ENCODE measurements around the gene DTNBP1. TPM values are rescaled to one million over a fixed set of nuclear protein-coding genes. Genes with fewer than 3 reads are reported as not detected.

The DTNBP1 gene
- total RNA-seq, 6 experiments from 2014 or later = 3.4 to 8.6 (median 5.7) TPM

DNA sequence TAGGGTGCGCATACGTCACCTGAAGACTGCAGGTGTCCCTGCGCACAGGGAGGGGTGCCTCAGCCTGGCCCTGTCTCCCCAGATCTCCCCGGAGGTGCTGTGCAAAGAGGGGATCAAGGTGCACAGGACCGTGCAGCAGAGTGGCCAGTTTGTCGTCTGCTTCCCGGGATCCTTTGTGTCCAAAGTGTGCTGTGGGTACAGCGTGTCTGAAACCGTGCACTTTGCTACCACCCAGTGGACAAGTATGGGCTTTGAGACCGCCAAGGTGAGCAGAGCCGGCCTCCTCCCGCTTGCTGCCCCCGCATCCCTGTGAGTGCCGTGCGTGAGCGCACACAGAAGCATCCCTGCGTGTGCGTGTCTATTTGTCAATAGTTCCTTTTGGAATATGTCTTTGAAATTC is 150.7 kb downstream of the DTNBP1 start:
- H3K27me3 ChIP-seq = no peaks in the 10 kb centered on the region
- DNase-seq (no peak), ATAC-seq (peak in 3 of 4 donors; percentile 2 to 10 (median 6))
- intact Hi-C loops (cut with DNase I) = no loop called here
- H3K27ac ChIP-seq = peak overlapping the region in 1 of 3 donors; percentile 47
- WGBS (ENCODE audit: insufficient coverage, low coverage, low lambda C conversion rate, missing lambda C conversion rate) = 94% methylated on average over 7 of the region's 18 CpGs
- peaks cover 0 to 20% (median 3%) of the 10 kb centered on the region in 4 donors for H3K36me3 ChIP-seq
- no peak for TF ChIP-seq POLR2A (IDR thresholded peaks at IDR 0.05)
- TF ChIP-seq, protein P1, sequence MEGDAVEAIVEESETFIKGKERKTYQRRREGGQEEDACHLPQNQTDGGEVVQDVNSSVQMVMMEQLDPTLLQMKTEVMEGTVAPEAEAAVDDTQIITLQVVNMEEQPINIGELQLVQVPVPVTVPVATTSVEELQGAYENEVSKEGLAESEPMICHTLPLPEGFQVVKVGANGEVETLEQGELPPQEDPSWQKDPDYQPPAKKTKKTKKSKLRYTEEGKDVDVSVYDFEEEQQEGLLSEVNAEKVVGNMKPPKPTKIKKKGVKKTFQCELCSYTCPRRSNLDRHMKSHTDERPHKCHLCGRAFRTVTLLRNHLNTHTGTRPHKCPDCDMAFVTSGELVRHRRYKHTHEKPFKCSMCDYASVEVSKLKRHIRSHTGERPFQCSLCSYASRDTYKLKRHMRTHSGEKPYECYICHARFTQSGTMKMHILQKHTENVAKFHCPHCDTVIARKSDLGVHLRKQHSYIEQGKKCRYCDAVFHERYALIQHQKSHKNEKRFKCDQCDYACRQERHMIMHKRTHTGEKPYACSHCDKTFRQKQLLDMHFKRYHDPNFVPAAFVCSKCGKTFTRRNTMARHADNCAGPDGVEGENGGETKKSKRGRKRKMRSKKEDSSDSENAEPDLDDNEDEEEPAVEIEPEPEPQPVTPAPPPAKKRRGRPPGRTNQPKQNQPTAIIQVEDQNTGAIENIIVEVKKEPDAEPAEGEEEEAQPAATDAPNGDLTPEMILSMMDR (IDR thresholded peaks at IDR 0.05) = peak in 2 of 4 donors; percentile 9 to 17
- peaks cover 0 to 14% (median 5%) of the 10 kb centered on the region in 4 donors for H3K4me1 ChIP-seq
- H3K9me3 ChIP-seq = no peaks in the 10 kb centered on the region
- no peak overlapping the region for H3K4me3 ChIP-seq

DNA sequence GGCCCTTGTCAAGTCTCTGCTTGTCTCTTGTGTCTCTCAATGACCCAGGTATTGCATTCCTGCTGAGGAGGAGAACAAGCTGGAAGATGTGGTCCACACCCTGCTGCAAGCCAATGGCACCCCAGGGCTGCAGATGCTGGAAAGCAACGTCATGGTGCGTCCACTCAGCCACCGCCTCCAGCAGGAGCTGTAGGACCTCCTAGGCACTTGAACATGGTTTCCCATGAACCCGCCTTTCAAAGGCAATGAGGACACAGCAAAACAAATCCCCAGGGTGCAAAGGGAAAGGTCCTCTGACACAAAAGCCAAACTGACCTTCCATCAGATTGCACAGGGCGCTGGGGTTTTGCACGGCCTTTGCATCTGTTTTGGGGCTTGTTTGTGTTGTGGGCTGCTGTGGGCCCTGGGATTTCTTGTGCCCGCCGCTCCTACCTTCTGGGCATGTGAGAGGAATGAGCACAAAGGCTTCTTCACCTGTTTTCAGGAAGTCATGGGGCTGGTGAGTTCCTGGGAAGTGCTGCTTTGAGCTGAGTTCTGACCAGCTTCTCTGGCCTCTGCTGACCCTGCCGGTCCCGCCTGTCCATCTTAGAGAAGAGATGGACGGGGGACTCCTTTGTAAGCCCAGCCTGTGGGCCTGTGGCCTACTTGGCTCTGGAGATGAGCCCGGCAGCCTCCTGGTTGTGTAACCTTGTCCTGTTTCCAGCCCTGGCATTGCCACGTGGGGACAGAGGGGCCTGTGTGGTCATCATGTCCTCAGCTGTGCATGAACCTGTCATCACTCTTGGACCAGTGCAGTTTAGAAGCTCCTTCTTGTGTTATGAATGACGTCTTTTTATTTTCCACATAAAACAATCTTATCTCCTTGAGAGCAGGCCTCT is 151.3 kb downstream of the DTNBP1 start:
- peak overlapping the region in 1 of 3 donors; percentile 47 for H3K27ac ChIP-seq

DNA sequence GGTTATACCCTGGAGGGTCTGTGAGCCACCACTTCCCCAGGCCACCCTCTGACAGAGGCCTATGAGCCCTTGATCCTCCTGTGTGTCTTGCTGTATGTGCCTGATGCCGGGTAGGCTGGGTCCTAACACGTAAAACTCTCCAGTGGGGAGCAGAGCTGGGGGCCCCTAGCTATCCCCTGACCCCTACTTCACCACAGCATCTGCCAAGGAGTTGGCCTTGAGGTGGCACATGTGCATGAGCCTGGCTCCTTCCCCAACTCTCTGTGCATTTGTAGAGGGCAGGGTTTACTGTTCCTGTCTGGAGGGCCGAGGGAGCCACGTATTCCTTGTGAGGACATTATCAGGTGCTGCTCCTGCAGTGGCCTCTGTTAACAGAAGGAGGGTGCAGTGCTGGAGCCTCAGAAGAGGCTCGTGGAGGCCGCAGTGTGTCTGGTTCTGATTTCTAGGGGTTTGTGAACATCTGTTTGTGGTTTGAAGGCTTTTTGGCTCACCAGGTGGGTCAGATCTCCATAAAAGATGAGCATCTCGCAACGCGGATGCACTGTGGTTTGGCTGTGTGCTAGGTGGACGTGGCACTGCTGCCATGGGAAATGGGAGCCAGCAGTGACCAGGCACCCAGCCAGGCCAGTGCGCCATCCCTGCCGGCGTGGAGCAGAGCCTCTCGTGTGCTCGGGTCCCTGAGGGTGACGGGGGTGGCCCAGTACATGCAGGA is 152.1 kb downstream of the DTNBP1 start:
- Histone ChIP-seq H3K4me3 (no peak overlapping the region), H3K36me3 (peaks cover 0 to 26% (median 3%) of the 10 kb centered on the region in 4 donors), H3K9me3 (no peaks in the 10 kb centered on the region), H3K27me3 (no peaks in the 10 kb centered on the region), H3K4me1 (peaks cover 0 to 19% (median 7%) of the 10 kb centered on the region in 4 donors), H3K27ac (no peak overlapping the region)
- intact Hi-C loops (cut with DNase I) = no loop called here
- WGBS (ENCODE audit: insufficient coverage, low coverage, low lambda C conversion rate, missing lambda C conversion rate) = 73% methylated on average over 5 of the region's 16 CpGs
- ATAC-seq = peak in 2 of 4 donors; percentile 35
- no peak for TF ChIP-seq POLR2A (IDR thresholded peaks at IDR 0.05)
- TF ChIP-seq, protein P1 (IDR thresholded peaks at IDR 0.05) = no peak
- no peak for DNase-seq

More for the DNA sequence above, 151.3 kb downstream of the DTNBP1 start:
- DNase-seq = peak; percentile 75 to 89 (median 88)
- intact Hi-C loops (cut with DNase I) = no loop called here
- no peaks in the 10 kb centered on the region for H3K9me3 ChIP-seq
- no peak for TF ChIP-seq POLR2A (IDR thresholded peaks at IDR 0.05)
- TF ChIP-seq, protein P1 (IDR thresholded peaks at IDR 0.05) = no peak
- ATAC-seq = peak; percentile 89 to 94 (median 90)
- peaks cover 0 to 14% (median 5%) of the 10 kb centered on the region in 4 donors for H3K4me1 ChIP-seq
- WGBS (ENCODE audit: insufficient coverage, low coverage, low lambda C conversion rate, missing lambda C conversion rate) = 54% methylated on average over 4 of the region's 14 CpGs
- no peak overlapping the region for H3K4me3 ChIP-seq
- no peaks in the 10 kb centered on the region for H3K27me3 ChIP-seq
- H3K36me3 ChIP-seq = peaks cover 0 to 26% (median 3%) of the 10 kb centered on the region in 4 donors

DNA sequence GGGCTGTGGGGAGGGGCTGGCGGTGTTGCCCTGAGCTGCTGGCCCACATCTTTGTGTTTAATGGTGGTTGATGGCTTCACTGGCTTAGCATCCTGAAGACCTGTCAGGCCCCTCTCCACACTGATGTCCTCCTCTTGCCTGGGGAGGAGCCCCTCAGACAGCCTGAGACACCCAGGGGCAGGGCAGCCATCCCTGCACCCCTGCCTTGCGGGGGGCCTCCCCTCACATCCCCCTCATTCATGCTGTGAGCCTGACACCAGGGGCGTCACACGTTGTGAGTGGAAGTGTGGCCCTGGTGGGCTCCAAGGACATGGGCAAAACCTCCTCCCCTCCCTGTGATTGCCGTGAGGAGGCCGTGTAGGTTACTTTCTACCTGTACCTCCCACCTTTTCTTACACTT is 152.7 kb downstream of the DTNBP1 start:
- WGBS (ENCODE audit: insufficient coverage, low coverage, low lambda C conversion rate, missing lambda C conversion rate) = 100% methylated on average over 1 of the region's 6 CpGs
- no peak for TF ChIP-seq POLR2A (IDR thresholded peaks at IDR 0.05)
- no peak for ATAC-seq
- intact Hi-C loops (cut with DNase I) = no loop called here
- Histone ChIP-seq H3K9me3 (no peaks in the 10 kb centered on the region), H3K4me1 (peaks cover 0 to 25% (median 10%) of the 10 kb centered on the region in 4 donors), H3K27me3 (no peaks in the 10 kb centered on the region), H3K4me3 (no peak overlapping the region), H3K27ac (no peak overlapping the region), H3K36me3 (peaks cover 0 to 26% (median 3%) of the 10 kb centered on the region in 4 donors)
- no peak for DNase-seq
